ENCODE data around the gene ADSS1. TPM values are rescaled to one million over a fixed set of nuclear protein-coding genes. Genes with fewer than 3 reads are reported as not detected.
A peak's percentile ranks its signal among the peaks of the same experiment; 100 is the strongest.

Gene ADSS1
- 10 to 100 TPM; 14.5 to 18.5 (median 17.3) TPM for polyA plus RNA-seq (ENCODE audit: insufficient read length in 4 of 4)

- no peak for DNase-seq (ENCODE audit: low read depth in 4 of 4, low spot score in 3 of 4)
These were observed at the start of gene ADSS1 for GRCh38 chr14:104723651-104724406. Gene ADSS1 (plus strand): TSS chr14:104724229. CDS start chr14:104724271, 42 bp downstream.

GRCh38 chr14:104675447-104675846 is 48.6 kb upstream of the ADSS1 start:
- no peak for DNase-seq (ENCODE audit: low read depth in 4 of 4, low spot score in 3 of 4)

DNA sequence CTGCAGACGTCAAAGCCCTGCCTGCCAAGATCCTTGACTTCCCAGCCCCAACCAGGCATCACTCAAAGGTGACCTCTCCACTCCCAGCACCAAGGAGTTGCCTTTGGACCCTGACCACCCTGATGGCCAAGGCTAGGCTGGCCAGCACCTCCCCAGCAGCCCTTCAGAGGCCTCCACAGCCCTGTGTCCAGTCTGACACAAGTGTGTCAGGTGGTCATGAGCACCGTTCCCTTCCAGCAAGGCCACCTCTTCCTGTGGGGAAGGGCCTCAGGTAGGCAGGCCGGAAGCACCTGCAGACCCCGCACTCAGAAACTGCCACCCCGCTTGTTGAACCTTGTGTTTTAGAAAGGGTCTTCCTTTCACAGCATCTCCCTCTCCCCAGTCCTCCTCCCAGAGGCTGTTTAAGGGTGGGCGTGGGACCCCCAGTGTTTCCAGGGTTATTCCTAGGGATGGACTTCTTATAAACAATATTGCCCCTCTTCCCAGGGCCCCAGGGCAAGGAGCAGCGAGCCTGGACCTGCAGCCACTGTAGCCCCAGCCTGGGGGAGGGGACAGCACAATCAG is 47.8 kb upstream of the ADSS1 start:
- no peak for DNase-seq (ENCODE audit: low read depth in 4 of 4, low spot score in 3 of 4)

- DNase-seq (ENCODE audit: low read depth in 4 of 4, low spot score in 3 of 4): no peak
These were observed 47.1 kb upstream of the ADSS1 start for GRCh38 chr14:104676694-104677511.

DNA sequence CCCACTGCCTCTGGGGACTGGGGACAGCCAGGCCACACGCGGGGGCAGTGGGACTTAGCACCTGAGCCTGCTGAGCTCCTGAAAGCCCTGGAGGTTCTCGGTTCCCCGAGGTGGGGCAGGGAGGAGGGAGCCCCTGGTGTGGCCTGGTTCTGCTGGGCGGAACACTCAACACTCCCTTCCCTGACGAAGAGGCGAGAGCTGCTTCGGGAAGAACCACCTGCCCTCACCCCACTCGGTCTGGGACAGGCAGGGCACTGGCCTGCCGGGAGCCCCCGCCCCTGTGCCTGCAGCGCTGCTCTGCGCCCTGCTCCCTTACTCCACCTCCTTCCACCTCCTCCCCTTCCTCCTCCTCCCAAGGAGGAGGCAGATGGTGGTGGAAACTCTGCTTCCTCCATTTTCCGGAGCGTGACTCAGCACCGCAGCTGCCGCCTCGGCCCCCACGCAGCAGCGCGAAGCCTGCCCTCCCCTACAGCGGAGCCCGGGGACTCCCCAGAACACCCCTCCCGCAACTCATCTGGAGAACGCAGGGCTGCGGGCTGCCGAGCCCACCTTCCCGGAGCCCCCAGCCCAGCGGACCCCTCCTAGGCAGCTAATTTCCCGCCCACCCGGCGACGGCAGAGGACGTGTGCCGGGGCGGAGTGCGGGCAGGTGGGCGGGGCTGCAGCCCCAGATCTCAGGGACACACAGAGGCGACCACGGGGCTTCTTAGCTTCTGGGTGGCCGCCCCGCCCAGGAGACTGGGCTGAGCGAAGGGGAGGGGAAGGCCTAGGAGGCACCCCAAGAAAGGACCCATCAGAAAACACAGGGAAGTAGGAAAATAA is 46.3 kb upstream of the ADSS1 start:
- DNase-seq (ENCODE audit: low read depth in 4 of 4, low spot score in 3 of 4): peak in 2 of 4 donors; percentile 68 to 80

DNA sequence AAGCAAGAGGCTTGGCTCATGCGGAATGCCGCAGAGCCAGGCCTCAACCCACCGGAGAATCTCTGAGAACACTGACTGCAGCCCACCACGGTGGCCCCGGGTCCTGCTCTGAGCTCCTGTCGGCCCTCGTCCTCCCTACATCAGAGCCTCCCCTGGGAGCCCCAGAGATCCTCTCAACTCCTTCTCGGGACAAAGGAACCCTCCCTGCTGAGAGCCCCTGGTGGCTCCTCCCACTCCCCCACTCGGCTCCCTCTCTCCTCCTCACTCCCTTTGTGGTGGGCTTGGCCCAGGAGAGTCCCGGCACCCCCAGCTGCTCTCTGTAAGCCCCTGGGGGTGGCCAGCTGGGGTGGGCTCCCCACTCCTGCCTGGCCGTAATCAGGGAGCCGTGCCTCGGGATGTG is 45.7 kb upstream of the ADSS1 start:
- DNase-seq (ENCODE audit: low read depth in 4 of 4, low spot score in 3 of 4): no peak

GRCh38 chr14:104678901-104679705 is 44.9 kb upstream of the ADSS1 start:
- no peak for DNase-seq (ENCODE audit: low read depth in 4 of 4, low spot score in 3 of 4)

GRCh38 chr14:104680056-104680805 is 43.8 kb upstream of the ADSS1 start:
- DNase-seq (ENCODE audit: low read depth in 4 of 4, low spot score in 3 of 4): no peak

DNA sequence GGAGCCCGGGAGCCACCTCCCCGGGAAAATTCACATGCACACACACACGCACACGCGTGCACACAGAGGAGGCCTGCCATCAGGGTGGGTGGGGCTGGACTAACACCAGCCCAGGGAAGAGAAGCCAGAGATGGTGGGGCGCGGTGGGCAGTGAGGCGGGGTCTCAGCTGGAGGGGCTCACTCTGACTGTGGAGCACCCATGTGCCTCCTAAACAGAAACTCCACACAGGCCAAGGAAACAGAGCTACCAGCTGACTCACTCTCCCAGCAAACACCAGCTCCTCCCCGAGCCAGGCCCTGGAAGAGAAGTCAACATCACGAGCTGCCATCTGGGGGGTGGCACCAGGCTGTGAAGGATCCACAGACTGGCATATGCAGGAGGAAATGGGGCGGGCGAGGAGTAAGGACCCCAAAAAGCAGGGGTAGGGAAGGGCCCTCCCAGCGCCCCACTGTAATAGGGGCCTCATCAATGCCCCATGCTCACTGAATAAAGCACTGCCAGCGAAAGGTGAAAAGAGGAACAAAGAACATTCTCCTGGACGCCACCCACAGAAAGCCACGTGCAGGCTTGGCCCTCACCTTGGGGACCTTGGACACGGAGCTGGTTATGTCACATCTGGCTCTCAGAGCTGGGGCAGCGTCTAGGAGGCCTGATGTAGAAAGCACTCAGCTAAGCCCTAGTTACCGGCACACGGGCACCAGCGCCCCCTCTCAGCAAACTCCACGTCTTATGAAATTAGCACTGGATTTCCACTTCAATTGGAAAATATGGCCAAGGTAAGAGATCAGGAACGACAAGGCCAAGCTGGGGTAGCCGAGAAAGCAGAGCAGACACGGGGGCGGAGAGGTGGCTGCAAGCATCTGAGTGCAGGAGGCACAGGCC is 43.0 kb upstream of the ADSS1 start:
- no peak for DNase-seq (ENCODE audit: low read depth in 4 of 4, low spot score in 3 of 4)

DNA sequence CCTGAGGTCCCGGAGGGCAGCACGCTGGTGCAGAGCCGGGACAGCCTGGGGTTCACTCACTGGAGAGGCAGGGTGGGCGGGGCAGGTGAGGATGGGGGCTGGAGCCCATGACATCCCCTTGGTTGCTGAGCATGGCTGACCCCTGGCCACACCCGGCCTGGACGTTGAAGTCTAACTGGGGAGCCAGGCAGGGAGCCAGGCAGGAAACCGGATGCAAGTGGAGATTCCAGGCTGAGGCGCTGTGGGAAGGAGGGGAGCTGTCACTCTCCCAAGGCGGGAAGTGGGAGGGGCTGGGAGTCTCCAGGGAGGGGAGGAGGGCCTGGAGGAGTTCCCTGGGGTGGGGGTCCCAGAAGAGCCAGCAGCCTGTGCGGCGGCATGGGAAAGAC is 42.3 kb upstream of the ADSS1 start:
- peak; percentile 75 to 86 (median 81) for DNase-seq (ENCODE audit: low read depth in 4 of 4, low spot score in 3 of 4)

DNA sequence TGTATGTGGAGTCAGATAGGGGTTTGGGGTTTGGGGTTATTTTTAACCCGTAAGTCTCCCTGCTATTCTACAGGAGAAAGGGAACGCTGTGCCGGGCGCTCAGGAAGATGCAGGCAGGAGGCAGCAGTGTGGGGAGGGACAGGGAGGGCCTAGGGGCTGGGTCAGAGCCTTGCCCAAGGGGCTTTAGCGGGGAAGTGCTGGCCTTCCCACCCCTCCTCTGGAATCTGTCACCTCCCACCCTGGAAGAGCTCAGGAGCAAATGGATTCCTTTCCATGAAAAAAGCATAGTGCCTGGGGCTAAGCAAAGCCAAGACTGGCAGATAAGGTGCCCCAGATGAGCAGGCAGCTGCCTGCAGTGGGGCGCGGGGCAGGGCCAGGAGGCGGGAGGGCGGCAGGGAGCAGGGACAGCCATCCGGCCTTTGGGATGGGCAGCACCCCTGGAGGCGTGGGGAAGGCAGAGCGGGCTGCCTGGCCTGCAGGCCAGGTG is 41.9 kb upstream of the ADSS1 start:
- no peak for DNase-seq (ENCODE audit: low read depth in 4 of 4, low spot score in 3 of 4)

DNA sequence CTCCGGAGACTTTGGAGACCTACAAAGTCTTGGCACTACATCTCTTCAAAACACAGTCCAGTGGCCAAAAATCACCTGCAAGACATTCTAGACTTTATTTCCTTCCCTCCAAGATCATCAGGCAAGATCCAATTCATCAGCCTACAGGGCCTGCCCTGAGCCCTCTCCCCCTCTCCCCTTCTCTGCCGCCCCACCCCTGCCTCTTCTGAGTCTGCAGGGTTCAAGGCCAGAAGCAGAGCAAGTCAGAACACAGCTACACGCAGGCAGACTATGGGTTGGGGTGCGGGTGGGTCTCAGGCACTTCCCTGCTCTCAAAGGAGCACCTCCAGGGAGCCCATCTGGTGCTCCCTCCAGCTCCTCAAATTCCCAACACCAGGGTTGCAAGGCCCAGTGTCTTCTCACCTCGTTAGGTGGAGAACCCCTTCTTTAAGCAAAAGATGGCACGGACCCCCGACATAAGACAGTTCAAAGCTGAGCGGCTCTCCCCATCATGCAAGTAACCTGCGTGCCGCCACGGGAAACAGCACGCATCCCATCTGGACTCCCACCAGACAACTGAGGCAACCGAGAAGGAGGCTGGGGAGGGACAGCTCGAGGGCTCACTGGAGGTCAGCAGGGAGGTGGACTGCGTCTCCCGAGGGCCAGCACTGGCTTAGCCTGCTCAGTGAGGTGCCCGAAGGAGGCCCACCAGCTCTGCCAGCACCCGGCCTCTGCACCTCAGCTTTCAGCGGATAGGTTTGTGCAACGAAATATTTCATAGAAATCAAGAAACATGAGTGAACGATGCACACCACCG is 40.2 kb upstream of the ADSS1 start:
- no peak for DNase-seq (ENCODE audit: low read depth in 4 of 4, low spot score in 3 of 4)

DNA sequence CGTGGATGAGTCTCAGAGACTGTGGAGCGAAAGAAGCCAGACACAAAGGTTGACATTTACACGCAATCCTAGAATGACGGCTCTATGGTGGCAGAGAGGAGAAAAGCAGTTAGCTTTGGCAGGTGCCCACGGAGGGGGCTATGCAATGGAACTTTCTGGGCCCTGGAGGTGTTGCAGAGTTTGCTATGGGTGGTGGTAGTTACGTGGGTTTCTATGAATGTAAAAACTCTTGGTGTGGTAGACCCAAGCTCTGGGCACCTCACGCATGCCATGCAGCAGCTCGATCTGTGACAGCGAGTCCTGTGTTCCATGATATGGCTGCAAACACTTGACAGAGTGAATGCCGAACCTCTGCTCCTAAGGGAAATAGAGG is 39.6 kb upstream of the ADSS1 start:
- no peak for DNase-seq (ENCODE audit: low read depth in 4 of 4, low spot score in 3 of 4)

DNA sequence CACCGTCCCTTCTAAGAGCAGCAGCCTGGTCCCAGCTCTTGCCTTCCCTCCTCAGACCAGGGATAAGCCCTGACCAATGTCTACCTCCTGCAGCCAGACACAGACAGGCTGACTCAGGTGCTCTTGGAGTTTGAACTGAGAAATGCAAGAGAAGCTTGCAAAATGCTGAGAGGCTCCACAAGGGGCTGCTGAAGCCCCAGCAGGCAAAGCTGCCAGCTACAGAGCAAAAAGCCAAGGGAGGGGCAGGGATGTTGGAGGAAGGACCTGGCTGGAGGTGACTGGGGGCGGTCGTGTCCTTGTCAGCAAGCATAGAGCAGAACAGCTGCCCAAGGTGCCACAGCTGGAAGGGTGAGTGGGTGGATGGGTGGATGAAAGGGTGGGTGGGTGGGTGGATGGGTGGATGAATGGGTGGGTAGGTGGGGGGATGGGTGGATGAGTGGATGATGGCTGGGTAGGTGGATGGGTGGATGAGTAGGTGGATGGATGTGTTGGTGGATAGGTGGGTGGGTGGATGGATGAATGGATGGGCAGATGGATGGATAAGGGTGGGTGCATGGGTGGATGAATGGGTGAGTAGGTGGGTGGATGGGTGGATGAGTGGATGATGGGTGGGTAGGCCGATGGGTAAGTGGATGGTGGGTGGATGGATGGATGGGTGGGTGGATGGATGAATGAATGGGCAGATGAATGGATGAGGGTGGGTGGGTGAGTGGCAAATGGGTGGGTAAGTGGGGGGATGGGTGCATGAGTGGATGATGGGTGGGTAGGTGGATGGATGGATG is 38.6 kb upstream of the ADSS1 start:
- DNase-seq (ENCODE audit: low read depth in 4 of 4, low spot score in 3 of 4): no peak

DNA sequence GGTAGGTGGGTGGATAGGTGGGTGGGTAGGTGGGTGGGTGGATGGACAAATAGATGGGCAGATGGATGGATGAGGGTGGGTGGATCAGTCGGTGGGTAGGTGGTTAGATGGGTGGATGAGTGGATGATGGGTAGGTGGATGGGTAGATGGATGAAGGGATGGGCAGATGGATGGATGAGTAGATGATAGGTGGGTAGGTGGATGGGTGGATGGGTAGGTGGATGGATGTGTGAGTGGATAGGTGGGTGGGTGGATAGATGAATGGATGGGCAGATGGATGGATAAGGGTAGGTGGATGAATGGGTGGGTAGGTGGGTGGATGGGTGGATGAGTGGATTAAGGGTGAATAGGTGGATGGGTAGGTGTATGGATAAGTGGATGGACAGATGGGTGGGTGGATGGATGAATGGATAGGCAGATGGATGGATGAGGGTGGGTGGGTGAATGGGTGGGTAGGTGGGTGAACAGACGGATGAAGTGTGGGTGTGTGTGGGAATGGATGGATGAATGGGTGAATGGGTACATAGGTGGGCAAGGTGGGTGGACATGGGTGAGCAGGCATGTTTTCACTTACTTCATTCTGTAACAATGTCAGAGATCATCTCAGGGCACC is 37.9 kb upstream of the ADSS1 start:
- DNase-seq (ENCODE audit: low read depth in 4 of 4, low spot score in 3 of 4): no peak
